Measurements from ENCODE around the gene STK32C. TPM values are rescaled to one million over a fixed set of nuclear protein-coding genes. Genes with fewer than 3 reads are reported as not detected.

The STK32C gene
- total RNA-seq, 4 donors from 2014 or later, result 4.8 to 10.9 (median 7.8) TPM

GRCh38 chr10:132345345-132345744 is 37.6 kb upstream of the STK32C start:
- H3K4me3 ChIP-seq, result no peak overlapping the region
- no peak for TF ChIP-seq EP300 (IDR thresholded peaks at IDR 0.05)
- no peak for TF ChIP-seq POLR2AphosphoS5 (IDR thresholded peaks at IDR 0.05)
- no peak for TF ChIP-seq CTCF (IDR thresholded peaks at IDR 0.05)
- TF ChIP-seq POLR2A (IDR thresholded peaks at IDR 0.05; ENCODE audit: low read depth), result no peak
- no peaks in the 10 kb centered on the region for H3K9me3 ChIP-seq
- no peak for DNase-seq (ENCODE audit: extremely low spot score)
- H3K27me3 ChIP-seq, result no peaks in the 10 kb centered on the region
- no peaks in the 10 kb centered on the region for H3K4me1 ChIP-seq
- intact Hi-C loops (cut with DNase I), result no loop called here
- H3K36me3 ChIP-seq, result peaks cover 0 to 68% (median 27%) of the 10 kb centered on the region in 4 donors
- H3K27ac ChIP-seq (replicated peaks in 1 of 4), result no peak overlapping the region
- 90% methylated on average over 7 of the region's 7 CpGs for WGBS

GRCh38 chr10:132344386-132344785 is 36.6 kb upstream of the STK32C start:
- Histone ChIP-seq H3K4me3 (no peak overlapping the region), H3K4me1 (no peaks in the 10 kb centered on the region), H3K27me3 (no peaks in the 10 kb centered on the region), H3K27ac (replicated peaks in 1 of 4) (no peak overlapping the region), H3K36me3 (peaks cover 0 to 71% (median 27%) of the 10 kb centered on the region in 4 donors), H3K9me3 (no peaks in the 10 kb centered on the region)
- intact Hi-C loops (cut with DNase I), result no loop called here
- TF ChIP-seq EP300 (IDR thresholded peaks at IDR 0.05) (no peak), POLR2AphosphoS5 (IDR thresholded peaks at IDR 0.05) (no peak), POLR2A (IDR thresholded peaks at IDR 0.05; ENCODE audit: low read depth) (no peak)
- 89% methylated on average over 6 of the region's 6 CpGs for WGBS
- no peak for DNase-seq (ENCODE audit: extremely low spot score)

- Histone ChIP-seq H3K27ac (replicated peaks in 1 of 4) (no peak overlapping the region), H3K4me3 (no peak overlapping the region), H3K4me1 (no peaks in the 10 kb centered on the region), H3K9me3 (no peaks in the 10 kb centered on the region), H3K27me3 (no peaks in the 10 kb centered on the region), H3K36me3 (peaks cover 0 to 72% (median 25%) of the 10 kb centered on the region in 4 donors)
- no peak for TF ChIP-seq POLR2AphosphoS5 (IDR thresholded peaks at IDR 0.05)
- no peak for TF ChIP-seq EP300 (IDR thresholded peaks at IDR 0.05)
- TF ChIP-seq POLR2A (IDR thresholded peaks at IDR 0.05; ENCODE audit: low read depth), result no peak
- no peak for TF ChIP-seq CTCF (IDR thresholded peaks at IDR 0.05)
- intact Hi-C loops (cut with DNase I), result no loop called here
- no peak for DNase-seq (ENCODE audit: extremely low spot score)
- 97% methylated on average over 7 of the region's 7 CpGs for WGBS
Measured at GRCh38 chr10:132342553-132342952, 34.8 kb upstream of the STK32C start.

GRCh38 chr10:132341781-132342180 is 34.0 kb upstream of the STK32C start:
- intact Hi-C loops (cut with DNase I), result no loop called here
- Histone ChIP-seq H3K4me1 (no peaks in the 10 kb centered on the region), H3K4me3 (no peak overlapping the region), H3K36me3 (peaks cover 0 to 67% (median 24%) of the 10 kb centered on the region in 4 donors), H3K9me3 (no peaks in the 10 kb centered on the region), H3K27me3 (no peaks in the 10 kb centered on the region), H3K27ac (replicated peaks in 1 of 4) (no peak overlapping the region)
- no peak for TF ChIP-seq CTCF (IDR thresholded peaks at IDR 0.05)
- 89% methylated on average over 4 of the region's 4 CpGs for WGBS
- DNase-seq (ENCODE audit: extremely low spot score), result no peak

GRCh38 chr10:132341017-132341416 is 33.3 kb upstream of the STK32C start:
- peaks cover 0 to 64% (median 23%) of the 10 kb centered on the region in 4 donors for H3K36me3 ChIP-seq
- WGBS, result 98% methylated on average over 6 of the region's 6 CpGs

More at GRCh38 chr10:132341017-132341416, 33.3 kb upstream of the STK32C start:
- no peaks in the 10 kb centered on the region for H3K9me3 ChIP-seq
- peaks cover 0 to 5% (median 2%) of the 10 kb centered on the region in 4 donors for H3K4me1 ChIP-seq
- DNase-seq (ENCODE audit: extremely low spot score), result no peak
- no peak overlapping the region for H3K27ac ChIP-seq (replicated peaks in 1 of 4)
- intact Hi-C loops (cut with DNase I), result no loop called here
- H3K27me3 ChIP-seq, result no peaks in the 10 kb centered on the region
- TF ChIP-seq EP300 (IDR thresholded peaks at IDR 0.05) (no peak), POLR2AphosphoS5 (IDR thresholded peaks at IDR 0.05) (no peak), CTCF (IDR thresholded peaks at IDR 0.05) (no peak), POLR2A (IDR thresholded peaks at IDR 0.05; ENCODE audit: low read depth) (no peak)
- no peak overlapping the region for H3K4me3 ChIP-seq

Data from esophagus muscularis mucosa (tissue), 4 donors.